PC-9 (cell line): ENCODE data around the gene OSBPL2. TPM values are rescaled to one million over a fixed set of nuclear protein-coding genes. Genes with fewer than 3 reads are reported as not detected.

ENCODE experiments used
- BruUV-seq: library from RNA; stranded (reverse); fragments of 400-500 nt; replicated peaks from 2 replicates; lab custom pipeline; 2021; lab: Mats Ljungman, UMichigan
- CTCF ChIA-PET: fragments of 300-600 bp; sonication (Branson Sonifier 250); formaldehyde crosslinking; loops from one replicate; lab custom pipeline; 2022; ENCODE audit warnings: antibody characterized with exemption; lab: Charles Lee
- POLR2A ChIA-PET: fragments of 300-600 bp; sonication (Branson Sonifier 250); formaldehyde crosslinking; loops from one replicate; lab custom pipeline; 2022; ENCODE audit warnings: antibody characterized with exemption; ENCODE audit not compliant: unreplicated experiment; lab: Charles Lee
- DNase-seq, 2 experiments: peaks; one replicate each; pipeline versions ENCODE4 v3.0.0 to v3.0.0-alpha.2; 2015 to 2022; ENCODE audit warnings: mixed read lengths in 1 of 2
- H2AFZ ChIP-seq: fragments of 200-600 bp; sonication (generic); 2 replicates; pipeline ENCODE4 v1.8.1; 2017; ENCODE audit warnings: antibody characterized with exemption
- H3F3A ChIP-seq: fragments of 200-600 bp; sonication (generic); 2 replicates; pipeline ENCODE4 v1.8.1; 2017; ENCODE audit warnings: antibody characterized with exemption, mild to moderate bottlenecking, low read depth; ENCODE audit not compliant: insufficient read depth
- H3K27ac ChIP-seq: fragments of 200-600 bp; sonication (generic); 2 replicates; pipeline ENCODE4 v1.6.1; 2016; ENCODE audit warnings: mixed run types
- H3K27me3 ChIP-seq: fragments of 200-600 bp; sonication (generic); 2 replicates; pipeline ENCODE4 v1.6.1; 2016; ENCODE audit warnings: low read depth, mixed run types; ENCODE audit not compliant: insufficient read depth
- H3K36me3 ChIP-seq: fragments of 200-600 bp; sonication (generic); 2 replicates; pipeline ENCODE4 v1.6.1; 2016; ENCODE audit warnings: low read depth, mixed run types
- H3K4me1 ChIP-seq: fragments of 200-600 bp; sonication (generic); replicated peaks from 2 replicates; pipeline ENCODE4 v1.6.1; 2016; ENCODE audit warnings: mixed run types; ENCODE audit not compliant: insufficient read depth
- H3K4me2 ChIP-seq: fragments of 200-600 bp; sonication (generic); 2 replicates; pipeline ENCODE4 v1.6.1; 2017; ENCODE audit warnings: mixed run types
- H3K4me3 ChIP-seq: fragments of 200-600 bp; sonication (generic); 2 replicates; pipeline ENCODE4 v1.6.1; 2016; ENCODE audit warnings: mixed run types
- H3K79me2 ChIP-seq: fragments of 200-600 bp; sonication (generic); 2 replicates; pipeline ENCODE4 v1.6.1; 2017; ENCODE audit warnings: low read depth, mixed run types
- H3K9me2 ChIP-seq: fragments of 200-600 bp; sonication (generic); 2 replicates; pipeline ENCODE4 v1.8.1; 2017; ENCODE audit warnings: mild to moderate bottlenecking; ENCODE audit not compliant: insufficient read depth
- H3K9me3 ChIP-seq: fragments of 200-600 bp; sonication (generic); 2 replicates; pipeline ENCODE4 v1.8.1; 2016; ENCODE audit warnings: low read depth; ENCODE audit not compliant: insufficient read depth
- H4K20me1 ChIP-seq: fragments of 200-600 bp; sonication (generic); 2 replicates; pipeline ENCODE4 v1.8.1; 2017; ENCODE audit not compliant: insufficient read depth
- EZH2 ChIP-seq: fragments of 200-600 bp; sonication (generic); IDR thresholded peaks from 2 replicates; pipeline ENCODE4 v1.8.0; 2017; ENCODE audit warnings: antibody characterized with exemption, low read depth
- intact Hi-C: fragments of 100-400 bp; cut with micrococcal nuclease; formaldehyde crosslinking; loops from one replicate; pipeline ENCODE4 v1.10.0; 2022; ENCODE audit not compliant: unreplicated experiment
- total RNA-seq: library from RNA; stranded (reverse); gene quantifications from 2 replicates; pipeline ENCODE4 v1.2.3, GENCODE V29; 2021
- TF ChIP-seq, protein P1 (sequence below): fragments of 200-600 bp; sonication (generic); conservative IDR thresholded peaks from 2 replicates; pipeline ENCODE4 v1.6.1; 2017; ENCODE audit warnings: mixed run types, antibody characterized with exemption, mild to moderate bottlenecking, moderate library complexity

The OSBPL2 gene
- total RNA-seq, 1 experiment from 2014 or later = 84.8 TPM

- no peak for DNase-seq
- H3F3A ChIP-seq = peaks cover 16% of the 10 kb centered on the region; the same call in 1 of the 2 replicates
- CTCF ChIA-PET = no interaction called here
- no peaks in the 10 kb centered on the region for H3K9me2 ChIP-seq
- no TSS peak for BruUV-seq
- H3K4me3 ChIP-seq = no peak overlapping the region
- no peaks in the 10 kb centered on the region for H3K9me3 ChIP-seq
- H3K27ac ChIP-seq = no peak overlapping the region
- H4K20me1 ChIP-seq = peaks cover 18% of the 10 kb centered on the region
- POLR2A ChIA-PET = no interaction called here
- intact Hi-C loops = no loop called here
- H3K36me3 ChIP-seq = no peaks in the 10 kb centered on the region
- H3K27me3 ChIP-seq = no peaks in the 10 kb centered on the region
- no peaks in the 10 kb centered on the region for H3K4me1 ChIP-seq
- no peak overlapping the region for H2AFZ ChIP-seq
- TF ChIP-seq EZH2 = no peak
- TF ChIP-seq, protein P1, sequence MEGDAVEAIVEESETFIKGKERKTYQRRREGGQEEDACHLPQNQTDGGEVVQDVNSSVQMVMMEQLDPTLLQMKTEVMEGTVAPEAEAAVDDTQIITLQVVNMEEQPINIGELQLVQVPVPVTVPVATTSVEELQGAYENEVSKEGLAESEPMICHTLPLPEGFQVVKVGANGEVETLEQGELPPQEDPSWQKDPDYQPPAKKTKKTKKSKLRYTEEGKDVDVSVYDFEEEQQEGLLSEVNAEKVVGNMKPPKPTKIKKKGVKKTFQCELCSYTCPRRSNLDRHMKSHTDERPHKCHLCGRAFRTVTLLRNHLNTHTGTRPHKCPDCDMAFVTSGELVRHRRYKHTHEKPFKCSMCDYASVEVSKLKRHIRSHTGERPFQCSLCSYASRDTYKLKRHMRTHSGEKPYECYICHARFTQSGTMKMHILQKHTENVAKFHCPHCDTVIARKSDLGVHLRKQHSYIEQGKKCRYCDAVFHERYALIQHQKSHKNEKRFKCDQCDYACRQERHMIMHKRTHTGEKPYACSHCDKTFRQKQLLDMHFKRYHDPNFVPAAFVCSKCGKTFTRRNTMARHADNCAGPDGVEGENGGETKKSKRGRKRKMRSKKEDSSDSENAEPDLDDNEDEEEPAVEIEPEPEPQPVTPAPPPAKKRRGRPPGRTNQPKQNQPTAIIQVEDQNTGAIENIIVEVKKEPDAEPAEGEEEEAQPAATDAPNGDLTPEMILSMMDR = no peak
- no peak overlapping the region for H3K4me2 ChIP-seq
- no peaks in the 10 kb centered on the region for H3K79me2 ChIP-seq
These were observed 32.5 kb upstream of the OSBPL2 start for GRCh38 chr20:62205618-62206387.

DNA sequence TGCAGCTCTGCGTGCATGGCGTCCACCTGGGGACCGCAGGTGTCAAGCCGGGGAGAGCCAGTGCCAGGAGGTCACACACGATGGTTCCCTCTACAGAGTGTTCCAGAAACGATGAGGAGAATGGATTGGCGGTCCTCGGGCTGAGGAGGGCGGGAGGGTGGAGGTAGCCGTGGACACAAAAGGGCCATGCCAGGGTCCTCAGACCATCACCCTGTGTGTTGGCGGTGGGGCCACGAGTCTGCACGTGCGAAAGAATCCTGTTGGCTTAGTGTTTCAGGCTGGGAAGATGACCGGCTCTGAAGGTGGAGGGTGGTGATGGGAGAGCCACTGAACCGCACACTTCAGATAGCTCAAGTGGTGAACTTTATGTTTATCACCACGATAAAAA lies 31.9 kb upstream of the OSBPL2 start:
- BruUV-seq = no TSS peak
- intact Hi-C loops = no loop called here

GRCh38 chr20:62208061-62208794 lies 30.1 kb upstream of the OSBPL2 start:
- DNase-seq = no peak
- Histone ChIP-seq H3K9me2 (no peaks in the 10 kb centered on the region), H3K4me2 (no peak overlapping the region), H3K36me3 (no peaks in the 10 kb centered on the region), H2AFZ (no peak overlapping the region), H3K4me1 (no peaks in the 10 kb centered on the region), H3F3A (peaks cover 16% of the 10 kb centered on the region; the same call in 1 of the 2 replicates), H3K79me2 (no peaks in the 10 kb centered on the region), H3K27me3 (peaks cover 6% of the 10 kb centered on the region; the same call in 1 of the 2 replicates), H4K20me1 (peaks cover 14% of the 10 kb centered on the region), H3K27ac (no peak overlapping the region), H3K4me3 (no peak overlapping the region), H3K9me3 (no peaks in the 10 kb centered on the region)
- no TSS peak for BruUV-seq
- ChIA-PET POLR2A (no interaction called here), CTCF (no interaction called here)
- TF ChIP-seq, protein P1 = no peak
- TF ChIP-seq EZH2 = no peak
- intact Hi-C loops = no loop called here

More for the DNA sequence above, 31.9 kb upstream of the OSBPL2 start:
- Histone ChIP-seq H3K9me3 (no peaks in the 10 kb centered on the region), H3F3A (peaks cover 16% of the 10 kb centered on the region; the same call in 1 of the 2 replicates), H3K4me3 (no peak overlapping the region), H3K27me3 (no peaks in the 10 kb centered on the region), H3K79me2 (no peaks in the 10 kb centered on the region), H3K36me3 (no peaks in the 10 kb centered on the region), H3K4me1 (no peaks in the 10 kb centered on the region), H3K4me2 (no peak overlapping the region), H2AFZ (no peak overlapping the region), H3K9me2 (no peaks in the 10 kb centered on the region), H3K27ac (no peak overlapping the region), H4K20me1 (peaks cover 18% of the 10 kb centered on the region)
- no peak for TF ChIP-seq EZH2
- TF ChIP-seq, protein P1 = no peak
- ChIA-PET CTCF (no interaction called here), POLR2A (no interaction called here)
- DNase-seq = no peak
